Mucosa of descending colon (tissue), 3 donors: ENCODE results near the gene STRN4. TPM values are rescaled to one million over a fixed set of nuclear protein-coding genes. Genes with fewer than 3 reads are reported as not detected.

Experiments
- ATAC-seq: fragments of 200-7000 bp; cut with Tn5 transposase; one replicate; pipeline ENCODE4 v1.9.1; 2020; ENCODE audit warnings: mild to moderate bottlenecking, moderate library complexity
- DNase-seq, 3 donors: peaks; one replicate each; pipeline ENCODE4 v3.0.0-alpha.2; 2020
- H3K36me3 ChIP-seq: fragments of 200-600 bp; one replicate; pipeline ENCODE4 v1.8.0; 2021; ENCODE audit warnings: low read depth, mild to moderate bottlenecking
- H3K4me1 ChIP-seq: fragments of 200-600 bp; one replicate; pipeline ENCODE4 v1.8.0; 2021; ENCODE audit warnings: low read depth, mild to moderate bottlenecking
- H3K4me3 ChIP-seq: fragments of 200-600 bp; one replicate; pipeline ENCODE4 v1.8.0; 2021; ENCODE audit warnings: mild to moderate bottlenecking
- H3K9me3 ChIP-seq: fragments of 200-600 bp; one replicate; pipeline ENCODE4 v1.8.0; 2021; ENCODE audit warnings: mild to moderate bottlenecking
- intact Hi-C, 2 donors: fragments of 100-400 bp; cut with DNase I in 1 of 2; cut with micrococcal nuclease in 1 of 2; formaldehyde crosslinking; loops; one replicate each; pipeline versions ENCODE4 v1.11.0 to v1.11.1; 2022; cut with DNase I, micrococcal nuclease
- total RNA-seq, 3 donors: library from RNA; stranded (reverse); fragmentation: NEBNext Ultra II Directional in 2 of 3; extraction: Animal tissue kit (Norgen Biotek cat#: 25700) in 2 of 3; gene quantifications; one replicate each; pipeline versions ENCODE4 v1.2.1 to v1.2.4, GENCODE V29; 2021 to 2023
- TF ChIP-seq, protein P1 (sequence below): fragments of 200-600 bp; IDR thresholded peaks from one replicate; pipeline ENCODE4 v1.8.0; 2022; ENCODE audit warnings: antibody characterized with exemption, mild to moderate bottlenecking
- donor health status: DM: no; HTN: no; CAD: no; lungs with moderate emphysema.
- donor health status: DM: no; HTN: no; CAD: no.
- donor health status: DM: no; HTN: yes; CAD: no.

Gene STRN4
- total RNA-seq, 3 donors from 2014 or later = 68.3 to 79.2 (median 73.7) TPM

DNA sequence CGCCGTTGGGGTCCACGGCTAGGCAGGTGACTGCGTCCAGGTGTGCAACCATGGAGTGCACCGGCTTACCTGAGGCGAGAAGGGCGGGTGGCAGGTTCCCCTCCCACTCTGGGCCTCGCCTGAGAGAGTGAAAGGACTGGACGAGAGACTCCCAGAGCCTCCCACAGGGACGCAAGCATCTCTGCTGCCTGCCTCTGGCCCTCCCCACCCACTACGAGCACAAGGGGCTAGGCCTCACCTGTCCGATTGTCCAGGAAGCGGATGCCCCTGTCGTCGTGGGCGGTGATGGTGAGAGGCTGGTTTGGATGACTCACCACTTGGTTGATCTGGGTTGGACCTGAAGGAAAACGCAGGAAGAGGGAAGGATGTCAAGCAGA, 24.3 kb downstream of the STRN4 start:
- TF ChIP-seq, protein P1, sequence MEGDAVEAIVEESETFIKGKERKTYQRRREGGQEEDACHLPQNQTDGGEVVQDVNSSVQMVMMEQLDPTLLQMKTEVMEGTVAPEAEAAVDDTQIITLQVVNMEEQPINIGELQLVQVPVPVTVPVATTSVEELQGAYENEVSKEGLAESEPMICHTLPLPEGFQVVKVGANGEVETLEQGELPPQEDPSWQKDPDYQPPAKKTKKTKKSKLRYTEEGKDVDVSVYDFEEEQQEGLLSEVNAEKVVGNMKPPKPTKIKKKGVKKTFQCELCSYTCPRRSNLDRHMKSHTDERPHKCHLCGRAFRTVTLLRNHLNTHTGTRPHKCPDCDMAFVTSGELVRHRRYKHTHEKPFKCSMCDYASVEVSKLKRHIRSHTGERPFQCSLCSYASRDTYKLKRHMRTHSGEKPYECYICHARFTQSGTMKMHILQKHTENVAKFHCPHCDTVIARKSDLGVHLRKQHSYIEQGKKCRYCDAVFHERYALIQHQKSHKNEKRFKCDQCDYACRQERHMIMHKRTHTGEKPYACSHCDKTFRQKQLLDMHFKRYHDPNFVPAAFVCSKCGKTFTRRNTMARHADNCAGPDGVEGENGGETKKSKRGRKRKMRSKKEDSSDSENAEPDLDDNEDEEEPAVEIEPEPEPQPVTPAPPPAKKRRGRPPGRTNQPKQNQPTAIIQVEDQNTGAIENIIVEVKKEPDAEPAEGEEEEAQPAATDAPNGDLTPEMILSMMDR = no peak
- Histone ChIP-seq H3K4me3 (no peak overlapping the region), H3K9me3 (no peaks in the 10 kb centered on the region), H3K4me1 (peaks cover 13% of the 10 kb centered on the region), H3K36me3 (peaks cover 20% of the 10 kb centered on the region)
- DNase-seq (no peak), ATAC-seq (no peak)
- intact Hi-C loops = no loop called here

DNA sequence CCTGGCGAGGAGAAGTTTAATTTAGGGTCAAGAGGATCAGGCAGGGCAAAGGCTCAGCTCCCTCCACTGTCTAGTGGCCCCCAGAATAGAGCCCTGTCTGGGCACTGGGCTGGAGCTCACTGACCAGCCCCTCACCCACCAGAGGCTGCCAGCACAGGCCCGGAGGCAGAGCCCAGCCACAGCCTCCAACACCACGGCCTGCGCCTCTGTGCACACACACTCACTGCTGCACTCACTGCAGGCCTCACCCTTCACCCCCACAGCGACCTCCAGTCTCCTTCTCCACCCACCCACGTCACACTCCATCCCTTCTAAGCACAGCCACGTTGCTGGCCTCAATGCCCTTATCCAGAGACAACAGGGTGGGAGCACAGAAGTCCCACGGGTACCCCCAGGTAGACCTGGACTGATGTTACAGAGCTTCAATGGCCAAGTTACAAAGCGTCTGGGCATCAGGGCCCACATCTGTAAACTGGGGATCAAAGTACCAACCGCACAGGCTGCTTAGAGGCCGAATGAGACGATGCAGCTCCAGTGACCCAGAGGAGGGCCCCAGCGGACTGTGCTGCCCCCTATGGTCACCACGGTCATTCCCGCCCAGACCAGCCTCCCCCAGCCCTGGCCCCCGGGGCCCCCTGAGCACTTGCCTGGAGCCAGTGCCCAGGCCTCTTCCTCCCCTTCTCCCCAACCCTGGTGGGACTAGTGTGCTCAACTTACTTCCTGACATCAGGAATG, 24.8 kb downstream of the STRN4 start:
- intact Hi-C loops = no loop called here
- DNase-seq (no peak), ATAC-seq (no peak)
- peaks cover 13% of the 10 kb centered on the region for H3K4me1 ChIP-seq
- no peaks in the 10 kb centered on the region for H3K9me3 ChIP-seq
- TF ChIP-seq, protein P1 = no peak
- H3K4me3 ChIP-seq = no peak overlapping the region
- peaks cover 20% of the 10 kb centered on the region for H3K36me3 ChIP-seq

DNA sequence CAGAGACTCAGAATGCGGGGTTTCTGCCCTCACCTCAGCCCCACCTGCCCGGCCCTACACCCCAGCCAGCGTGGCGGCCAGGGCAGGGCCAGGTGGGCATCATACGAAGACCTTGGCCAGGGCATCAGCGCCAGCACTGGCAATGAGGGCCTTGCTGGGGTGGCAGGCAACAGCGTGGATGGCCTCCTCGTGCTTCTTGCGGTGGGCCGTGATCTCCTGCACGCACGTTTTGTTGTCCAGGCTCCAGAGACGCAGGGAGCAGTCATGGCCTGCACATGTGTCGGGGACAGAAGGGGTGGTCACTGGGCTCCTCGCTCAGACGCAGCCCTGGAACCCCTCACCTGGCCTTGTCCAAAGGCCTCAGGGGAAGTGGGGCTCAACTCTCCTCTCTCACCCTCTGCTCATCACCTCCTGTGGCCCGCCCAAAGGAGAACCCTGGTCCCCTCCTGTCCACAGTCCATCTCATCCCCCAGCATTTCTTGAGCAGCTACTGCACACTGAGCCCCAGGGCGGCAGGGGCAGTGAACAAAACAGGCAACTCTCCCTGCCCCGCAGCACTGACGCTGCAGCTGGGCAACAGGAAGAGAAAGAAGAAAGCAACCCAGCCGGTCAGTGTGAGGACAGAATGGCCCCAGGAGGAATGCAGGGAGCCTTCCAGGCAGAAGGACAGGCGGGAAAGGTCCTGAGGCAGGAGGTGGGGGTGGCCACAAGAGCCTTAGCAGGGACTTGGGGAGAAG, 25.6 kb downstream of the STRN4 start:
- H3K9me3 ChIP-seq = no peaks in the 10 kb centered on the region
- ATAC-seq (no peak), DNase-seq (no peak)
- intact Hi-C loops = no loop called here
- TF ChIP-seq, protein P1 = no peak
- no peak overlapping the region for H3K4me3 ChIP-seq
- peaks cover 16% of the 10 kb centered on the region for H3K4me1 ChIP-seq
- peaks cover 20% of the 10 kb centered on the region for H3K36me3 ChIP-seq

DNA sequence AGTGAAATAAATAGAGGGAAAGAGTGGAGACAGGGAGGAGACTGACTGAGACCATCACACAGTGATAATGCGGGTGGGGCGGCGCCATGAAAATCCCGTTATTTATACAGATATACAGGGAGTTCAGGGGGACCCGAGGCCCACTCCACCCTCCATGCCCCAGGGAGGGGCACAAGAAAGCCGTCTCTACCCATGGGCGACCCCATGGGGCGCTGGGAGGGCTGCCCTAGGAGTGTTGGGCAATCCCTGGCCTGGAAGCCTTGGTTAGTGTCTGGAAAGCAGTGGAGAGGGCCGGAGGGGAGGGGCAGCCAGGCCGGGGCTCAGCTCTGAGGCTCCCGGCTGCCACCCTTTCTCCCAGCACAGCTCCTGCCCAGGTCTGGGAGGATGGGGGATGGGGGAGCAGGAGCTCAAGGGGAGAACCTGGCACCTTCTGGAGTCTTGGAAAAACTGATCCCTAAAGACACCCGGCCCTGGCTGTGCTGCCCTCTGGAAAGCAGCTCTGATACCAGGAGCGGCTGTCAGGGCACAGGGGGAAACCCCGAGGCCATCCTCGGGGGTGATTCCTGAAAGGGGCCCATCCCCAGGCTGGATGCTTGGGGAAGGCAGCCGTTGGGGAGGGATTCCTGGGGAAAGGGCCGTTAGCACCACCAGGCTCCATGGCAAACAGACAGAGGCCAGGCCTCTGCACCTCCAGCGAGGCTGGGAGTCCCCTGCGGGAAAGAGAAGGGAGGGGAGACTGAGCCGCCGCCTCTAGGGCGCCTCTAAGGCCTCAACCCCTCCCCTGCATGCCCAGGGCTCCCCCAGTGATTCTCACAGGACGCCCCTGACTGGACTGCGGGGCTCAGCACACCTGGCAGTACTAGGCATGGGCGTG, 26.4 kb downstream of the STRN4 start:
- H3K36me3 ChIP-seq = peaks cover 16% of the 10 kb centered on the region
- no peaks in the 10 kb centered on the region for H3K9me3 ChIP-seq
- intact Hi-C loops = no loop called here
- DNase-seq = no peak
- no peak for ATAC-seq
- H3K4me1 ChIP-seq = peaks cover 24% of the 10 kb centered on the region
- TF ChIP-seq, protein P1 = no peak
- no peak overlapping the region for H3K4me3 ChIP-seq

DNA sequence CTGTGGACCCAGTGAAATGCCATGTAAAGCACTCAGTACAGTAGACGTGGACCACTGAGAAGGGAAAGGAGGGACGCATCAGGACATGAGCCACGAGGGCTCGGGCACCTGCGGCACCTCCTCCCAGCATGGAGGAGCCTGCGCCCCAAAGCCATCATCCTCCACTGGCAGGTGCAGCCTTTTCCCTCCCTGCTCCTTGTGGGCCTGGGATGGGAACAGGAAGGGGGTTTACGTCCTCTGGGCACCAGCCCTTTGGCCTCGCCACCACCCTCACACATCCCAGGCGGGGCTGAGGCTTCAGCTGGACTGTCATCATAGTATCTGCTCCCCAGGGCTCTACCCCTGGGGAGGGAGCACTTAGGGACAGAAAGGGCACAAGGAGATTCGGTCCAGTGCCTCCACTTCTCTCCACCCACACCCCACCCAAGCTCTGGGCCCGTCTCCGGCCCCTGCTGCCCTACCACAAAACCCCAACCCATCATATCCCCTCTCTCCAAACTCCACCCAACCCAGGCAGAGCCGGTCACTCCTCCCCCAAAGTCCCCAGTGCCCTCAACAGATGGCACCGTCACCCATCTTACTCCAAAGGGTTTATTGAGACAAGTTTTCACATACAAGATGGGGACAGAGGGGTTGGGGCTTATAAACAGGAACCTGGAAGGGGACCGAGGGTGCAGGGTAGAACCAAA, 27.2 kb downstream of the STRN4 start:
- intact Hi-C loops = no loop called here
- H3K4me1 ChIP-seq = peaks cover 25% of the 10 kb centered on the region
- H3K4me3 ChIP-seq = no peak overlapping the region
- H3K36me3 ChIP-seq = peaks cover 12% of the 10 kb centered on the region
- no peak for DNase-seq
- TF ChIP-seq, protein P1 = no peak
- no peak for ATAC-seq
- H3K9me3 ChIP-seq = no peaks in the 10 kb centered on the region
